GM21367 (cell line): ENCODE data around the gene NSUN3.
"Not testable (repeated sequence)": the region's sequence is repeated elsewhere in the genome, so short reads cannot be mapped to it uniquely, and the experiment has no call there.

Experiments used
- ATAC-seq: cut with Tn5 transposase; IDR thresholded peaks from one replicate; pipeline ENCODE4 v1.9.1; 2021; ENCODE audit not compliant: unreplicated experiment

The NSUN3 gene

GRCh38 chr3:94062513-94063404, at the start of gene NSUN3, which contains the start of gene DHFR2:
Gene NSUN3, plus strand, starts transcription at chr3:94063061. Its CDS starts 66 bp downstream, at chr3:94063127.
Gene DHFR2, minus strand, starts transcription at chr3:94062916. Its CDS starts 1,405 bp downstream, at chr3:94061511.
- peak; percentile 93 for ATAC-seq

DNA sequence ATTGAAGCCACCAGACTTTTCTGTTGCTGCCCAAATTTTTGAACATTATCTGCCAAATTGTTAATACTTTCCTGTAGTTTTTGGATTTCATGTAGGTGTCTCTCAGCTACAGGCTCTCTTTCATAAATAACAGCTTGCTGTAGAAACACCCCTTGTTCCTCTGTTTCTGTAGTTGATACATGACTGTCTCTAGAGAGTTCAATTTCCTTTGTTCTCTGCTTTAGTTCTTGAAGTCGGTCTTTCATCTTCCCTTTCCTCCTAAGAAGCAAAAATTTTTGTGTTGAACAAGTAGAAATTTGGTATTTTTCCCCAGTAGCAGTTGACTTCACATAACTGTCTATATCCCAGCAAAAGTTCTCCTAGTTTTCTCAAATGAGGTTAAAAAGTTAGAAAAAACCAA, 47.8 kb upstream of the NSUN3 start:
- ATAC-seq, result no peak

DNA sequence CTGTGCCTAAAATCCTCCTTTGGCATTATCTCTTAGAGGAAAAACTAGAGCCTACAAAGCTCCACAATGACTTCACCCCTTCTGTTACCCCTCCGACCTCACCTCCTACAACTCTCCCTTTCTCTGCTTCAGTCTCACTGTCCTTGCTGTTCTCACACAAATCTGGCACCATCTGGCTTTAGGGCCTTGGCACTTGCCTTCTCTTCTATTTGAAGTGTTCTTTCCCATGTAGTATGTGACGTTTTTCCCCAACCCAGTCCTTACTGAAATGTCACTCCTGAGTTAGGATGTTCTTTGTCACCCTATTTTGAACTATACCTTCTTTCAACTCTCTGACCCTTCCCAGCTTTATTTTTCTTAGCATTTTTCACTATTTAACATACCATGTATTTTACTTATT, 43.2 kb upstream of the NSUN3 start:
- ATAC-seq, result no peak

- no peak for ATAC-seq
These were observed 42.6 kb upstream of the NSUN3 start for GRCh38 chr3:94020293-94020692.

DNA sequence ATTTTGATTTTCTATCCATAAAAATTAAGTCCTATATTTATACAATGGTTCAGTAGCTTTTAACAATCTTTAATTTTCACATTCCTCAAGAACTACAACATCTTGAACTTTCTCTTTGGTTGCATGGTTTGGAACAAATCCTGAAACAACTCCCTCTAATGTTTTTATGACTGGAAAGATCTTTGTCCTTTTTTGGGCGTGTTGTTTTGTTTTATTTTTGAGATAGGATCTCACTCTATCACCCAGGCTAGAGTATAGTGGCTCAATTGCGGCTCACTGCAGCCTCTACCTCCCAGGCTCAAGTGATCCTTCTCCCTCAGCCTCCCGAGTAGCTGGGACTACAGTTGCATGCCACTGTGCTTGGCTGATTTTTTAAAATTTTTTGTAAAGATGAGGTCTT, 38.5 kb upstream of the NSUN3 start:
- ATAC-seq, result no peak

DNA sequence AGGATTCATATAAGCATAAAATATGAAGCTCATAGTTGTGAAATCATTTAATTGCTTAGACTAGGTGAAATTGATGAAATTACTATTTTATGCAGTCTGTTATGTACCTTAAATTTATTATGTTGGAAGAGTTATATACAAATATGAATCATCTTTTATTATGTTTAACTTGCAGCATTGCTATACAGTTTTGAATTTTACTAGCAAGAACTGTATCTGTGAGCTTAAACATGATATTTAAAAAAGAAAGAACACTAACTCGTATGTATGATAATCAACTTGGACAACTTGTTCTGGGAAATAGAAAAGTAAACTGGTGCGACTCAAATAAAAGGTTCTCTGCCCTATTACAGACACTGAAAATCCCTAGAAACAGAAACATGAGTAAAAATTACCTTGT, 36.2 kb upstream of the NSUN3 start:
- no peak for ATAC-seq

DNA sequence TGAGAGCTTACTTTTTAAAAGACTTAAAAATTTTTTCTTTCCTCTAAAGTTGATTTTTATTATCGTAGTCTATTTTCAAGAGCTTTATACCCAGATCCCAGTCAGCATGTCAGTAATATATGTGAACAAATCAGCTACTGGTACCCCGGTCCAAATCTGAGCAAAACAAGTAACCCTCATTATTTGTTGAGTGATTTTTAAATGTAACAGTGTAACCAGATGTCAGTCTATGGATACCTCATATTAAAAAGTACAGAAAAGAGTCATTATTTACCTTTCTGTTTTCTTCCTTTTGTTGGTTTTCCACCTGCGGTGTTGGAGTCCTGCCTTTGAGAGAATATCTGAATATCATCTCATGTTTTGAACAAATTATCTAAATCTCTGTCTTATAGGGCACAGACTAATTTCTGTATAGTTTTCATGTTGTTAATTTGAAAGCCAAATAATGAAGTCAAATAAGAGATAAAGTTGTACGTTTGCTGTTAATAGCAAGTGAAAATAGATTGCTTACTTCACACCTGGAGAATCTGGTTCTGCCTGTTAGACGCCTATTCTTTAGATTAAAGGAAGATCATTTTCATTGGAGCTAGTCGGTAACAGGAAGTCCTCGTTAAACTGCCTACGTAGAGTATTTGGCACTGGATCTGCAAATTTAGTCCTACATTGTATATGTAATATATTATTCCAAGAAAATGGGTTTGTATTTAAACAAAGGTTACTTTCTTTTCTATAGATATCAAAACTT, 34.6 kb upstream of the NSUN3 start, which contains the start of gene STX19:
TSS of gene STX19 (minus strand) at position 505 of the 745 bp plus-strand sequence. CDS start 13,328 bp downstream, outside the sequence.
- no peak for ATAC-seq

GRCh38 chr3:94036909-94037507, 25.9 kb upstream of the NSUN3 start:
- ATAC-seq, result peak; percentile 91

- no peak for ATAC-seq
These were observed 19.6 kb upstream of the NSUN3 start for GRCh38 chr3:94043285-94043684.

- not testable (repeated sequence) for ATAC-seq
These were observed 18.5 kb upstream of the NSUN3 start for GRCh38 chr3:94044100-94044936.

DNA sequence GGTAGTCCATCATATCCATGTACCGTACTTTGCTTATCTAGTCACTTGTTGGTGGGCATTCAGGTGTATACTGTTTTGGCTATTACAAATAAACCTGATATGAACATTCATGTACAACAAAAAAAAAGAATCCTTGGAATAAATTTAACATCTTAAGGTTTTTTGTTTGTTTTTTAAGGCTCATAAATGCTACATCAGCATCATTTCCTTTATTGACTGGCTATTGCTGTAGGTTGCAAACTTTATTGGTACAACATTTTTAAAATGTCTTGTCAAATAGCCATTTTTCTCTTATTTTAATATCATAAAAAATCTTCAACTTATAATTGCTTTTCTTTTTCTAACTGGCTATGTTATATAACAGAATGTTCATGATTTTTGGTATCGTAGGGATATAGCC, 16.3 kb upstream of the NSUN3 start:
- no peak for ATAC-seq

DNA sequence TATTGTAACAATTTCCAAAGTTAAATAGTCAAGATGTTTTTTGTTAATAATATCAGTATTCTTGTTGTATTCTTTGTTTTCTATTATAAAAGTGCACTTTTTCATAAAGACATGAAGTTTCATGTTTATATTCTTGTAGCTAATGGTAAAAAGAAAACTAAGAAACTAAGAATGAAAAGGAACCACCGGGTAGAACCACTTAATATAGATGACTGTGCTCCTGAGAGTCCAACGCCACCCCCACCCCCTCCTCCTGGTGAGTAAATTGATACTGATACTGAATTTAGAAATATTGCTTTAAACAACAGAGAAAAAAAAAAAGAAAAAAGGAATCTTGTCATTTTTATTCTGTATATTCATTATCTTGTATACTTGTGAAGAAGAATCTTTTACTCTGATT, 13.6 kb upstream of the NSUN3 start:
- ATAC-seq, result no peak

GRCh38 chr3:94050546-94050945, 12.3 kb upstream of the NSUN3 start:
- no peak for ATAC-seq

GRCh38 chr3:94061297-94061696, 1.6 kb upstream of the NSUN3 start:
- no peak for ATAC-seq

GRCh38 chr3:94063496-94064119, 747 bp downstream of the NSUN3 start:
- ATAC-seq, result no peak

DNA sequence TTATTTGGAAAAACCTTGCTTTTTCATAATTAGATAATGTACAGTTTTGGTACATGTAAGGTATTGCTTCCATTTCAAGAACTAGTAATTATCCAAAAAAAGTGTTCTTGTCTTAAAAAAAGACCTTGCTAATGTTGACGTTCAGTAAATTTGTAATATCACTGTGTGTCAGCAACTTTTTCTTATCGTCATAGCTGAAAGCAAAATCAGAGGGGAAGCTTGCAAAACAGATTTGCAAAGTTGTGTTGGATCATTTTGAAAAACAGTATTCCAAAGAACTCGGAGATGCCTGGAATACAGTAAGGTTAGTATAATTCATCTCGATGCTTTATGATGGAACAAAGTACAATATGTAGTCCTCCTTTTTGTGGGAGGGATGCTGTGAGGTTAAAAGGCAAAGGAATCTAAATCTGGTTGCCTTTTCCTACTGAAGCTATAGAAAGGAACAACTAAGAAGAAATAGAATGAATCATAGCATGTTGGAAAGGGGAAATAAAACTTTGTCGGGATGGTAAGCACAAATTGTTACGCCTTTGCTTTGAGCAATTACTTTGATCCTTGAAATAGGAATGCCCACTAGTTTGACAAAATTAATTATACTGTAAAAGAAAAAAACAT, 1.5 kb downstream of the NSUN3 start:
- no peak for ATAC-seq

DNA sequence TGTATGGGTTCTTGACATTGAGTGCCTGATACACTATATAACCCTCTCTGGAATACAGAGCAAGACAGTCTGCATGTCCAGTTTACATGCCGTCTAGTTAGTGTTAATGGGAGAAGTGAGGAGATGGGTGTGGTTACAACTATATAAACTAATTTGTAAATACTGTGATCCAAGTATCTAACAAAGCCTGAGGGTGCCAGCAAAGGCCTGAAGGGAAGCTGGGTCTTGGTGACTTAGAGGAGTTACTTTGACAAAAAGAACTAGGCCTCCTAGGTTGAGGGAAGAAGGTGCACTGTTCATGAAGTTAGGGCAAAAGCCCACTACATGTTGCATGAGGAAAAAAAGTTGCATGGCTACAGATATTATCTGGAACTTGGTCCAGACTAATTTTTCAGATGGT, 2.3 kb downstream of the NSUN3 start:
- no peak for ATAC-seq

GRCh38 chr3:94065819-94066480, 3.1 kb downstream of the NSUN3 start:
- no peak for ATAC-seq
